ENCODE data around the gene CDK4. TPM values are rescaled to one million over a fixed set of nuclear protein-coding genes. Genes with fewer than 3 reads are reported as not detected.

CDK4 gene
- total RNA-seq, 1 experiment from 2014 or later = 218 TPM

DNA sequence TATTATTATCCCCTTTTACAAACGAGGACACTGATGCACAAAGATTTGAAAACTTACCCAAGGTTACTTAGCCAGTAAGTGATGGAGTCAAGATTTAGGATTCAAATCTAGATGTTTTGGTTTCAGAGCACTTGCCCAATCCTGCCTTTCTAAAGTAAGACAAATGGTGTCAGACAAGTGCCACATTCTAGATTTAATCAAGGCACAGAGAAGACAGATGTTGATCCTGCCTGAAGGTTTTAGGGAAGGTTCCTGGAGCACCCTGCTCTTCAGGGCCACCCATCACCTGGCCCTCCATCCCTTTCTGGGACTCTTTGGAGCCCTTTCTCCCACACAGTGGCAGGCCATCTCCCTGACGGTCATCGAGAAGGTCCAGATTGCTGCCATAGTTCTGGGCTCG, 5.7 kb upstream of the CDK4 start:
- no peak overlapping the region for H3K14ac ChIP-seq (ENCODE audit: insufficient read depth, low read length)
- no peak overlapping the region for H2BK20ac ChIP-seq (ENCODE audit: low read depth, low read length, poor library complexity, severe bottlenecking)
- H3K23ac ChIP-seq (ENCODE audit: insufficient read length, low read depth, low read length) = no peak overlapping the region
- H4K91ac ChIP-seq (ENCODE audit: insufficient read length, low read depth, low read length) = no peak overlapping the region
- H3K79me2 ChIP-seq (ENCODE audit: insufficient read depth, low read length) = no peaks in the 10 kb centered on the region
- DNase-seq = no peak
- no peaks in the 10 kb centered on the region for H3K79me1 ChIP-seq (ENCODE audit: insufficient read depth, low read depth, low read length, poor library complexity, severe bottlenecking)
- H2BK12ac ChIP-seq (ENCODE audit: insufficient read length, low read depth, low read length) = no peak overlapping the region
- H4K8ac ChIP-seq (replicated peaks; ENCODE audit: insufficient read length, low read depth, low read length) = no peak overlapping the region
- H2AFZ ChIP-seq (ENCODE audit: low read length) = no peak overlapping the region
- H2BK5ac ChIP-seq (ENCODE audit: insufficient read length, low read length) = no peak overlapping the region
- no peaks in the 10 kb centered on the region for H4K20me1 ChIP-seq (ENCODE audit: control insufficient read depth, insufficient read depth, insufficient read length)
- H3T11ph ChIP-seq (ENCODE audit: low read length) = no peak overlapping the region
- H3K4me1 ChIP-seq (ENCODE audit: insufficient read depth, low read length) = 0 out of 2 replicates have a peak, but pooled peaks cover 2% of the 10 kb centered on the region
- Mint-ChIP-seq H3K4me1 (peaks cover 29% of the 10 kb centered on the region in 2 experiments), H3K4me3 (no peak overlapping the region), H3K9me3 (peaks cover 0 to 2% of the 10 kb centered on the region in 2 experiments; a peak in 1 of 5 replicates), H3K27me3 (ENCODE audit: low read depth) (peaks cover 38% of the 10 kb centered on the region), H3K27ac (no peak overlapping the region), H3K36me3 (ENCODE audit: insufficient read depth in 1 of 3, low read depth in 3 of 3) (peaks cover 3 to 16% (median 6%) of the 10 kb centered on the region in 3 experiments; a peak in 6 of 7 replicates)
- H3K23me2 ChIP-seq (ENCODE audit: insufficient read length, low read depth, low read length, poor library complexity, severe bottlenecking) = peaks cover 9% of the 10 kb centered on the region
- H2AK5ac ChIP-seq (ENCODE audit: insufficient read length, low read length) = no peak overlapping the region
- TF ChIP-seq CTCF (conservative IDR thresholded peaks at IDR 0.05) = no peak
- H4K5ac ChIP-seq (ENCODE audit: insufficient read length, low read depth, low read length) = no peak overlapping the region
- no peak overlapping the region for H3K27ac ChIP-seq (ENCODE audit: insufficient read length, low read depth, low read length)
- no peak overlapping the region for H2BK120ac ChIP-seq (ENCODE audit: low read depth, low read length, poor library complexity, severe bottlenecking)
- no peak overlapping the region for H3K18ac ChIP-seq (ENCODE audit: insufficient read length, low read depth, low read length)
- no peak overlapping the region for H2BK15ac ChIP-seq (ENCODE audit: low read depth, low read length)
- no peak overlapping the region for H3K9ac ChIP-seq (ENCODE audit: extremely low read depth, insufficient read length, low read length)
- H3K4ac ChIP-seq (ENCODE audit: low read depth, low read length) = no peak overlapping the region
- no CpG with 5 or more reads among the region's 4 CpGs for whole genome bisulfite sequencing (ENCODE audit: extremely low coverage, insufficient read length, low lambda C conversion rate)
- H3K9me3 ChIP-seq (ENCODE audit: control insufficient read depth, low read depth, low read length) = no peaks in the 10 kb centered on the region
- no peak overlapping the region for H3K56ac ChIP-seq (ENCODE audit: insufficient read length, low read depth, low read length)
- H3K4me2 ChIP-seq (ENCODE audit: insufficient read depth, insufficient read length, low read length) = no peak overlapping the region
- H3K27me3 ChIP-seq (ENCODE audit: insufficient read depth, low read length) = peaks cover 11% of the 10 kb centered on the region

Measured in H9 (cell line).